SJSA1 (cell line): Measurements from ENCODE around the gene SULT1B1. TPM values are rescaled to one million over a fixed set of nuclear protein-coding genes. Genes with fewer than 3 reads are reported as not detected.
"Not testable (repeated sequence)": the region's sequence is repeated elsewhere in the genome, so short reads cannot be mapped to it uniquely, and the experiment has no call there.

Experiments used
- DNase-seq, 2 experiments: peaks; one replicate each; pipeline ENCODE4 v3.0.0-alpha.2; 2015 to 2020; ENCODE audit warnings: low spot score in 2 of 2, low read depth in 1 of 2
- H3K27ac ChIP-seq: fragments of 250-450 bp; sonication (Bioruptor Pico); 2 replicates; pipeline ENCODE4 v1.5.1; 2020; ENCODE audit warnings: mild to moderate bottlenecking, moderate library complexity
- H3K27me3 ChIP-seq: fragments of 250-450 bp; sonication (Bioruptor Pico); replicated peaks from 2 replicates; pipeline ENCODE4 v1.5.1; 2020; ENCODE audit warnings: mild to moderate bottlenecking, moderate library complexity
- H3K36me3 ChIP-seq: fragments of 250-450 bp; sonication (Bioruptor Pico); 2 replicates; pipeline ENCODE4 v1.5.1; 2020; ENCODE audit warnings: mild to moderate bottlenecking
- H3K4me1 ChIP-seq: fragments of 250-450 bp; sonication (Bioruptor Pico); replicated peaks from 2 replicates; pipeline ENCODE4 v1.6.1; 2021; ENCODE audit warnings: mild to moderate bottlenecking
- H3K4me3 ChIP-seq: fragments of 250-450 bp; sonication (Bioruptor Pico); 2 replicates; pipeline ENCODE4 v1.5.1; 2020; ENCODE audit warnings: mild to moderate bottlenecking
- H3K9me3 ChIP-seq: fragments of 250-450 bp; sonication (Bioruptor Pico); replicated peaks from 2 replicates; pipeline ENCODE4 v1.5.1; 2020; ENCODE audit warnings: mild to moderate bottlenecking
- total RNA-seq: library from RNA; depleted of rRNA; stranded (reverse); fragments of >200 nt; shearing (Covaris generic); gene quantifications from 2 replicates; pipeline ENCODE4 v1.2.3, GENCODE V29; 2014

The SULT1B1 gene
- total RNA-seq, 1 experiment from 2014 or later, result not detected

- DNase-seq, H3K4me1 ChIP-seq, H3K27me3 ChIP-seq, H3K27ac ChIP-seq, H3K9me3 ChIP-seq, H3K4me3 ChIP-seq, H3K36me3 ChIP-seq: not testable (repeated sequence)
These were observed 8.1 kb upstream of the SULT1B1 start for GRCh38 chr4:69768554-69768953.

GRCh38 chr4:69765751-69766150 lies 5.3 kb upstream of the SULT1B1 start:
- no peaks in the 10 kb centered on the region for H3K9me3 ChIP-seq
- H3K4me3 ChIP-seq, result no peak overlapping the region
- peaks cover 7% of the 10 kb centered on the region; the same call in 1 of the 2 replicates for H3K27me3 ChIP-seq
- no peaks in the 10 kb centered on the region for H3K36me3 ChIP-seq
- H3K4me1 ChIP-seq, result no peaks in the 10 kb centered on the region
- no peak for DNase-seq
- H3K27ac ChIP-seq, result no peak overlapping the region

GRCh38 chr4:69764311-69764710 lies 3.9 kb upstream of the SULT1B1 start:
- H3K27me3 ChIP-seq, result peaks cover 7% of the 10 kb centered on the region; the same call in 1 of the 2 replicates
- H3K4me3 ChIP-seq, result no peak overlapping the region
- H3K27ac ChIP-seq, result no peak overlapping the region
- no peaks in the 10 kb centered on the region for H3K9me3 ChIP-seq
- no peaks in the 10 kb centered on the region for H3K36me3 ChIP-seq
- DNase-seq, result no peak
- H3K4me1 ChIP-seq, result no peaks in the 10 kb centered on the region

- Histone ChIP-seq H3K4me3 (no peak overlapping the region), H3K36me3 (no peaks in the 10 kb centered on the region), H3K27ac (no peak overlapping the region), H3K4me1 (no peaks in the 10 kb centered on the region), H3K9me3 (no peaks in the 10 kb centered on the region), H3K27me3 (peaks cover 7% of the 10 kb centered on the region; the same call in 1 of the 2 replicates)
- no peak for DNase-seq
These were observed 2.8 kb upstream of the SULT1B1 start for GRCh38 chr4:69763233-69763632.

GRCh38 chr4:69759189-69759604 lies 1.2 kb downstream of the SULT1B1 start:
- Histone ChIP-seq H3K36me3 (no peaks in the 10 kb centered on the region), H3K4me3 (no peak overlapping the region), H3K4me1 (no peaks in the 10 kb centered on the region), H3K27ac (no peak overlapping the region), H3K27me3 (no peaks in the 10 kb centered on the region), H3K9me3 (no peaks in the 10 kb centered on the region)
- no peak for DNase-seq

- Histone ChIP-seq H3K4me3 (no peak overlapping the region), H3K27me3 (no peaks in the 10 kb centered on the region), H3K9me3 (no peaks in the 10 kb centered on the region), H3K4me1 (no peaks in the 10 kb centered on the region), H3K27ac (no peak overlapping the region), H3K36me3 (no peaks in the 10 kb centered on the region)
- no peak for DNase-seq
These were observed 3.0 kb downstream of the SULT1B1 start for GRCh38 chr4:69757464-69757863.

- no peak overlapping the region for H3K4me3 ChIP-seq
- DNase-seq, result no peak
- no peaks in the 10 kb centered on the region for H3K9me3 ChIP-seq
These were observed 5.4 kb downstream of the SULT1B1 start for GRCh38 chr4:69754926-69755580.

GRCh38 chr4:69753686-69754085 lies 6.7 kb downstream of the SULT1B1 start:
- no peaks in the 10 kb centered on the region for H3K36me3 ChIP-seq
- no peaks in the 10 kb centered on the region for H3K9me3 ChIP-seq
- H3K4me3 ChIP-seq, result no peak overlapping the region
- no peaks in the 10 kb centered on the region for H3K4me1 ChIP-seq
- DNase-seq, result no peak
- no peak overlapping the region for H3K27ac ChIP-seq
- peaks cover 5% of the 10 kb centered on the region; the same call in 1 of the 2 replicates for H3K27me3 ChIP-seq

More at GRCh38 chr4:69754926-69755580, 5.4 kb downstream of the SULT1B1 start:
- Histone ChIP-seq H3K27me3 (peaks cover 5% of the 10 kb centered on the region; the same call in 1 of the 2 replicates), H3K36me3 (no peaks in the 10 kb centered on the region), H3K4me1 (no peaks in the 10 kb centered on the region), H3K27ac (no peak overlapping the region)

GRCh38 chr4:69750346-69750745 lies 10.1 kb downstream of the SULT1B1 start:
- no peaks in the 10 kb centered on the region for H3K9me3 ChIP-seq
- DNase-seq, result no peak
- no peak overlapping the region for H3K27ac ChIP-seq
- no peaks in the 10 kb centered on the region for H3K36me3 ChIP-seq
- peaks cover 5% of the 10 kb centered on the region; the same call in 1 of the 2 replicates for H3K27me3 ChIP-seq
- H3K4me1 ChIP-seq, result no peaks in the 10 kb centered on the region
- H3K4me3 ChIP-seq, result no peak overlapping the region

- Histone ChIP-seq H3K9me3 (no peaks in the 10 kb centered on the region), H3K4me3 (no peak overlapping the region), H3K4me1 (no peaks in the 10 kb centered on the region), H3K27ac (no peak overlapping the region), H3K27me3 (peaks cover 5% of the 10 kb centered on the region; the same call in 1 of the 2 replicates), H3K36me3 (no peaks in the 10 kb centered on the region)
- no peak for DNase-seq
These were observed 10.6 kb downstream of the SULT1B1 start for GRCh38 chr4:69749771-69750170.

GRCh38 chr4:69748173-69748572 lies 12.2 kb downstream of the SULT1B1 start:
- Histone ChIP-seq H3K9me3 (no peaks in the 10 kb centered on the region), H3K36me3 (no peaks in the 10 kb centered on the region), H3K27me3 (peaks cover 5% of the 10 kb centered on the region; the same call in 1 of the 2 replicates), H3K27ac (no peak overlapping the region), H3K4me3 (no peak overlapping the region), H3K4me1 (no peaks in the 10 kb centered on the region)
- no peak for DNase-seq

GRCh38 chr4:69744157-69744478 lies 16.3 kb downstream of the SULT1B1 start:
- no peak overlapping the region for H3K4me3 ChIP-seq
- no peaks in the 10 kb centered on the region for H3K36me3 ChIP-seq
- no peaks in the 10 kb centered on the region for H3K4me1 ChIP-seq
- H3K27ac ChIP-seq, result no peak overlapping the region
- no peaks in the 10 kb centered on the region for H3K27me3 ChIP-seq
- no peak for DNase-seq
- H3K9me3 ChIP-seq, result no peaks in the 10 kb centered on the region

GRCh38 chr4:69743476-69744156 lies 16.8 kb downstream of the SULT1B1 start:
- H3K36me3 ChIP-seq, result no peaks in the 10 kb centered on the region
- H3K4me1 ChIP-seq, result no peaks in the 10 kb centered on the region
- no peak overlapping the region for H3K4me3 ChIP-seq
- no peaks in the 10 kb centered on the region for H3K9me3 ChIP-seq
- H3K27me3 ChIP-seq, result no peaks in the 10 kb centered on the region
- DNase-seq, result no peak
- no peak overlapping the region for H3K27ac ChIP-seq

- no peaks in the 10 kb centered on the region for H3K9me3 ChIP-seq
- no peak overlapping the region for H3K4me3 ChIP-seq
- H3K27me3 ChIP-seq, result no peaks in the 10 kb centered on the region
These were observed 17.8 kb downstream of the SULT1B1 start for GRCh38 chr4:69742596-69742995.

More at GRCh38 chr4:69742596-69742995, 17.8 kb downstream of the SULT1B1 start:
- no peaks in the 10 kb centered on the region for H3K4me1 ChIP-seq
- no peaks in the 10 kb centered on the region for H3K36me3 ChIP-seq
- H3K27ac ChIP-seq, result no peak overlapping the region
- DNase-seq, result no peak
